ENCODE measurements around the gene MCHR1.

MCHR1 gene

GRCh38 chr22:40701274-40701673 is 22.0 kb downstream of the MCHR1 start:
- Histone ChIP-seq H3K27ac (ENCODE audit: low read depth, low read length) (no peak overlapping the region), H4K20me1 (ENCODE audit: control insufficient read depth, insufficient read depth, low read depth, low read length) (no peaks in the 10 kb centered on the region), H3K4me3 (ENCODE audit: low read length) (no peak overlapping the region), H3K9me2 (replicated peaks; ENCODE audit: control insufficient read depth, low read length) (no peaks in the 10 kb centered on the region), H3K36me3 (ENCODE audit: control insufficient read depth, low read length) (no peaks in the 10 kb centered on the region), H3K4me2 (ENCODE audit: low read length) (no peak overlapping the region), H3F3A (ENCODE audit: control insufficient read depth, insufficient read depth) (no peaks in the 10 kb centered on the region), H3K9me3 (ENCODE audit: control insufficient read depth, insufficient read depth, low read length) (no peaks in the 10 kb centered on the region), H3K79me2 (ENCODE audit: control insufficient read depth, low read length) (no peaks in the 10 kb centered on the region), H3K27me3 (ENCODE audit: control insufficient read depth, low read length) (peaks cover 7% of the 10 kb centered on the region; the same call in 1 of the 2 replicates), H3K4me1 (ENCODE audit: control insufficient read depth, low read length) (no peaks in the 10 kb centered on the region)
- no peak for TF ChIP-seq CTCF (IDR thresholded peaks at IDR 0.05; ENCODE audit: low read depth, low read length, poor library complexity, severe bottlenecking)
- TF ChIP-seq EZH2phosphoT487 (IDR thresholded peaks at IDR 0.05; ENCODE audit: borderline replicate concordance, low read length), result no peak

- Histone ChIP-seq H3K79me2 (ENCODE audit: control insufficient read depth, low read length) (no peaks in the 10 kb centered on the region), H3F3A (ENCODE audit: control insufficient read depth, insufficient read depth) (no peaks in the 10 kb centered on the region), H3K4me3 (ENCODE audit: low read length) (no peak overlapping the region), H4K20me1 (ENCODE audit: control insufficient read depth, insufficient read depth, low read depth, low read length) (no peaks in the 10 kb centered on the region), H3K36me3 (ENCODE audit: control insufficient read depth, low read length) (no peaks in the 10 kb centered on the region), H3K9me3 (ENCODE audit: control insufficient read depth, insufficient read depth, low read length) (peaks cover 5% of the 10 kb centered on the region; the same call in 1 of the 2 replicates), H3K9me2 (replicated peaks; ENCODE audit: control insufficient read depth, low read length) (no peaks in the 10 kb centered on the region), H3K27me3 (ENCODE audit: control insufficient read depth, low read length) (peaks cover 1% of the 10 kb centered on the region; the same call in 1 of the 2 replicates), H3K4me1 (ENCODE audit: control insufficient read depth, low read length) (no peaks in the 10 kb centered on the region), H3K27ac (ENCODE audit: low read depth, low read length) (no peak overlapping the region), H3K4me2 (ENCODE audit: low read length) (no peak overlapping the region)
- TF ChIP-seq EZH2phosphoT487 (IDR thresholded peaks at IDR 0.05; ENCODE audit: borderline replicate concordance, low read length) (no peak), CTCF (IDR thresholded peaks at IDR 0.05; ENCODE audit: low read depth, low read length, poor library complexity, severe bottlenecking) (no peak)
Measured at GRCh38 chr22:40703174-40703573, 23.9 kb downstream of the MCHR1 start.

- Histone ChIP-seq H3K79me2 (ENCODE audit: control insufficient read depth, low read length) (no peaks in the 10 kb centered on the region), H3F3A (ENCODE audit: control insufficient read depth, insufficient read depth) (no peaks in the 10 kb centered on the region), H3K9me3 (ENCODE audit: control insufficient read depth, insufficient read depth, low read length) (peaks cover 5% of the 10 kb centered on the region; the same call in 1 of the 2 replicates), H3K4me1 (ENCODE audit: control insufficient read depth, low read length) (no peaks in the 10 kb centered on the region), H3K4me2 (ENCODE audit: low read length) (no peak overlapping the region), H3K27ac (ENCODE audit: low read depth, low read length) (no peak overlapping the region), H4K20me1 (ENCODE audit: control insufficient read depth, insufficient read depth, low read depth, low read length) (no peaks in the 10 kb centered on the region), H3K4me3 (ENCODE audit: low read length) (no peak overlapping the region), H3K9me2 (replicated peaks; ENCODE audit: control insufficient read depth, low read length) (no peaks in the 10 kb centered on the region), H3K27me3 (ENCODE audit: control insufficient read depth, low read length) (no peaks in the 10 kb centered on the region; the same call in 1 of the 2 replicates), H3K36me3 (ENCODE audit: control insufficient read depth, low read length) (no peaks in the 10 kb centered on the region)
- TF ChIP-seq EZH2phosphoT487 (IDR thresholded peaks at IDR 0.05; ENCODE audit: borderline replicate concordance, low read length) (no peak), CTCF (IDR thresholded peaks at IDR 0.05; ENCODE audit: low read depth, low read length, poor library complexity, severe bottlenecking) (no peak)
Measured at GRCh38 chr22:40703736-40704135, 24.5 kb downstream of the MCHR1 start.

Measured in DOHH2 (cell line).